Measurements from ENCODE around the gene PCK2. TPM values are rescaled to one million over a fixed set of nuclear protein-coding genes. Genes with fewer than 3 reads are reported as not detected.
A peak's percentile ranks its signal among the peaks of the same experiment; 100 is the strongest.

The PCK2 gene
- polyA plus RNA-seq, 4 donors = 197 to 870 (median 304) TPM

DNA sequence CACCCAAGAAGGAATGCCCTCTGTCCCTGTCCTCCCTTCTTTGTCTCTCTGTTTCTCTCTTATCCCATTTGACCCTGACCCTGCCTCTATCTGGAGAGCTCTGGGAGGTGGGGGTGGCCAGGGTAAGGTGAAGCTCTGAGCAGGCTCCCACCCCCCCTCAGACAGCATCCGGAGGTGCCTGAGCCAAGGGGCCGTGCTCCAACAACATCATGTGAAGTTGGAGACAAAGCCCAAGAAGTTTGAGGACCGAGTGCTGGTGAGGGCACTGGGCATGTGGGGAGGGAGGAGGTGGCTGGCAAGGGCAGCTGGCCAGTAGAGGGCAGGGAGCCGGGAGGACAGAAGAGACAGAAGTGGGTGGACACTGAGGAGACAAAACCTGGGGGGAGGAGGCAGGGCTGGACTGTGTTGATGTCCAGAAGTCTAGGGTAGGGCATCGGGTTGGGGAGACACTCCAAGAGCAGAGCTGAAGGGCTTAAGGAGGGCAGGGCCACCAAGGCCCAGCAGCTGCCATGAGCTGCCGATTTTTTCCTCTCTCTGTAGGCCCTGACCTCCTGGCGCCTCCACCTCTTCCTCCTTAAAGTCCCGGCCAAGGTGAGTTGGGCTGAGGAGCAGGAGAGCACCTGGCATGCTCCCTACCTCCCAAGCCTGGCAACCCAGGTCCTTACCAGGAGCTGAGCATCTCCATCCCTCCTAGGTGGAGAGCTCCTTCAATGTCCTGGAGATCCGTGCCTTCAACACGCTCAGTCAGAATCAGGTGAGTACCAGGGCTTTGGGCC lies 40.4 kb upstream of the PCK2 start:
- Histone ChIP-seq H3K4me1 (ENCODE audit: control insufficient read depth in 3 of 3, insufficient read depth in 2 of 3, low read depth in 1 of 3, low read length in 2 of 3) (peaks cover 0 to 19% (median 2%) of the 10 kb centered on the region in 3 donors), H3K27ac (ENCODE audit: low read depth in 1 of 3, low read length in 2 of 3) (no peak overlapping the region), H3K27me3 (ENCODE audit: control insufficient read depth in 3 of 3, insufficient read depth in 3 of 3, low read length in 3 of 3) (peaks cover 0 to 7% (median 0%) of the 10 kb centered on the region in 3 donors), H3K36me3 (ENCODE audit: control insufficient read depth in 3 of 3, insufficient read depth in 2 of 3, low read depth in 1 of 3, low read length in 3 of 3) (no peaks in the 10 kb centered on the region), H3K4me3 (ENCODE audit: low read depth in 1 of 3, low read length in 3 of 3) (no peak overlapping the region), H3K9me3 (ENCODE audit: control insufficient read depth in 2 of 2, insufficient read depth in 1 of 2, low read depth in 1 of 2, low read length in 1 of 2) (no peaks in the 10 kb centered on the region)
- FAIRE-seq = no peak
- WGBS, 3 donors = 77 to 87% (median 81%) methylated on average over 9 to 10 of the region's 10 CpGs
- DNase-seq = no peak

DNA sequence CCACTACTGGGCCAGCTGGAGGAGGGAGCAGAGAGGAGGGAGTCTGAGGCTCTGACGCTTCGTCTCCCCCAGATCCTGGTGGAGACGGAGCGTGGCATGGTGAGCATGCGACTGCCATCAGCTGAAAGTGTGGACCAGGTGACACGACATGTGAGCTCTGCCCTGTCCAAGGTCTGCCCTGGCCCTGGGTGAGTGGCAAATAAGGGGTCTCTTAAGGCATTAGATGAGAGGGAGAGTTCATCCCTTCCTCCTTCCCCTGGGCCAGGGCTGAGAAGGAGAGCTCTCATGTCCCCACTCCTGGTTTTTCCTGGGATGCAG lies 39.8 kb upstream of the PCK2 start:
- Histone ChIP-seq H3K27me3 (ENCODE audit: control insufficient read depth in 3 of 3, insufficient read depth in 3 of 3, low read length in 3 of 3) (peaks cover 0 to 7% (median 0%) of the 10 kb centered on the region in 3 donors), H3K4me1 (ENCODE audit: control insufficient read depth in 3 of 3, insufficient read depth in 2 of 3, low read depth in 1 of 3, low read length in 2 of 3) (peaks cover 0 to 24% (median 3%) of the 10 kb centered on the region in 3 donors), H3K27ac (ENCODE audit: low read depth in 1 of 3, low read length in 2 of 3) (no peak overlapping the region), H3K36me3 (ENCODE audit: control insufficient read depth in 3 of 3, insufficient read depth in 2 of 3, low read depth in 1 of 3, low read length in 3 of 3) (no peaks in the 10 kb centered on the region), H3K4me3 (ENCODE audit: low read depth in 1 of 3, low read length in 3 of 3) (no peak overlapping the region), H3K9me3 (ENCODE audit: control insufficient read depth in 2 of 2, insufficient read depth in 1 of 2, low read depth in 1 of 2, low read length in 1 of 2) (no peaks in the 10 kb centered on the region)
- FAIRE-seq = no peak
- WGBS, 3 donors = 85 to 93% (median 86%) methylated on average over 6 of the region's 6 CpGs
- DNase-seq = no peak

DNA sequence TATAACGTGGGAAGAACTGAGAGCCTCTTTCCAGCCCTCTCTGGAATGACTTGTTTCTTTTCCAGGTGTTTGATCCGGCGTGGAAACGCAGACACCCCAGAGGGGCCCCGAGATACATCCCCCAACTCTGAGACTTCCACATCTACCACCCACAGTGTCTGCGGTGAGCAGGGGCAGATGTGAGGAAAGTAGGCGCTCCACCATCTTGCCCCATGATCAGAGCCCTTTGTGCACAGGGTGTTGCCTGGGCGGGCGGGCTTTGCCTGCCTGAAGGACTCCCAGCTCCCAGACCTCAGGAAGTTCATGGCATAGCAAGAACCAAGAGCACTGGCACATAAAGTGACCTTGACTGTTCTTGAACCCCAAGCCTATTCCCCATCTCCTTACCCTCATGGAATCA lies 39.5 kb upstream of the PCK2 start:
- Histone ChIP-seq H3K4me1 (ENCODE audit: control insufficient read depth in 3 of 3, insufficient read depth in 2 of 3, low read depth in 1 of 3, low read length in 2 of 3) (peaks cover 0 to 28% (median 3%) of the 10 kb centered on the region in 3 donors), H3K36me3 (ENCODE audit: control insufficient read depth in 3 of 3, insufficient read depth in 2 of 3, low read depth in 1 of 3, low read length in 3 of 3) (no peaks in the 10 kb centered on the region), H3K4me3 (ENCODE audit: low read depth in 1 of 3, low read length in 3 of 3) (no peak overlapping the region), H3K27ac (ENCODE audit: low read depth in 1 of 3, low read length in 2 of 3) (no peak overlapping the region), H3K9me3 (ENCODE audit: control insufficient read depth in 2 of 2, insufficient read depth in 1 of 2, low read depth in 1 of 2, low read length in 1 of 2) (no peaks in the 10 kb centered on the region), H3K27me3 (ENCODE audit: control insufficient read depth in 3 of 3, insufficient read depth in 3 of 3, low read length in 3 of 3) (peaks cover 0 to 7% (median 0%) of the 10 kb centered on the region in 3 donors)
- no peak for DNase-seq
- WGBS, 3 donors = 93 to 94% (median 93%) methylated on average over 9 of the region's 9 CpGs
- FAIRE-seq = no peak

DNA sequence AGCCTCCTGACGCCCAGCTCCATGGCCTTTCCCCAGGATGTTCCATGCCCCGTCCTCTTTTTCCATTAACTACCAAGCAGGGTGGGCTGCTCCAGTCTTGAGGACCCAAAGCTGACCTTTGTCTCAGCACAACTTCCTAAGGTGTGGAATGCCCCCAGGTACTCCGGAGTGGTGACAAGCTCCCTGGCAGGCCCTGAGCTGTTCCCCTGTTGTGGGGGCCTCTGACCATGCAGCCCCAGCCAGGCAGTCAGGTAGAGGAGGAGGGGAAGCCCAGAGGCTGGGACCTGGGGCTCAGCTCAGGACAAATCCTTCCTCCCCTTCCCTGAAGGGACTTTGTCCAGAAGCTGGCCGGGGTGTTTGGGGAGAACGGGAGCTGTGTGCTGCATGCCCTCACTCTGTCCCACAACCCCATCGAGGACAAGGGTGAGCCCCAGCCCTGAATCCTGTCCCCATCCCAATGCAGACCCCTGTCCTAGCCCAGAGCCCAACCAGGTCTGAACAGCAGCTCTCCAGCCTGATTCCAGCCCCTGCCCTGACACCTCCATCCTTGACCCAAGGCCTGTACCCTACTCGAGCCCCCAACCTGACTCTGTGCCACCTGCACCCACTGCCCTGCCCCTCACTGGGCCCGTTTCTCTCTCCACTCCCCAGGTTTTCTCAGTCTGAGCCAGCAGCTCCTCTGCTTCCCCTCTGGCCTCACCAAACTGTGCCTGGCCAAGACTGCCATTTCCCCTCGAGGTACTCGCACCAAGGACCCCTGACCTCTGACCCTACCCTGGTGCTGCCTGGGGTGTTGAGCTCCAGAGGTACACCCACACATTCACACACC lies 37.9 kb upstream of the PCK2 start:
- Histone ChIP-seq H3K27ac (ENCODE audit: low read depth in 1 of 3, low read length in 2 of 3) (no peak overlapping the region), H3K27me3 (ENCODE audit: control insufficient read depth in 3 of 3, insufficient read depth in 3 of 3, low read length in 3 of 3) (peaks cover 0 to 7% (median 0%) of the 10 kb centered on the region in 3 donors), H3K4me1 (ENCODE audit: control insufficient read depth in 3 of 3, insufficient read depth in 2 of 3, low read depth in 1 of 3, low read length in 2 of 3) (peaks cover 0 to 38% (median 6%) of the 10 kb centered on the region in 3 donors), H3K9me3 (ENCODE audit: control insufficient read depth in 2 of 2, insufficient read depth in 1 of 2, low read depth in 1 of 2, low read length in 1 of 2) (no peaks in the 10 kb centered on the region), H3K36me3 (ENCODE audit: control insufficient read depth in 3 of 3, insufficient read depth in 2 of 3, low read depth in 1 of 3, low read length in 3 of 3) (peaks cover 0 to 6% (median 0%) of the 10 kb centered on the region in 3 donors), H3K4me3 (ENCODE audit: low read depth in 1 of 3, low read length in 3 of 3) (no peak overlapping the region)
- no peak for FAIRE-seq
- no peak for DNase-seq
- 56 to 72% (median 58%) methylated on average over 10 of the region's 10 CpGs for WGBS, 3 donors

DNA sequence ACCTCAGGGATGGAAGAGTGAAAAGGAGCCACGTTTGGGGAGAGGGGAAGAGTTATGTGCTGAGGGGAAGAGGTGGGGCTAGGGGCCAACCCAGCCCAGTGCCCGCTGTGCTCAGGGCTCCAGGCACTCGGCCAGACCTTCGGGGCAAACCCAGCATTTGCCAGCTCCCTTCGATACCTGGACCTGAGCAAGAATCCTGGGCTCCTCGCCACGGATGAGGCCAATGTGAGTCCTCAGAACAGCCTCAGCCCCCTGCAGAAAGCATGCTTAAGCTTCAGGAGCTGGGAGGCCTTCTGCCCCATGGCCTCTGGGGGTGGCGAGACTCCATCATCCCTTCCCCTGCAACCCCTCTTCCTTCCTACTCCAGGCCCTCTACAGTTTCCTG lies 37.3 kb upstream of the PCK2 start:
- Histone ChIP-seq H3K27me3 (ENCODE audit: control insufficient read depth in 3 of 3, insufficient read depth in 3 of 3, low read length in 3 of 3) (peaks cover 0 to 7% (median 0%) of the 10 kb centered on the region in 3 donors), H3K36me3 (ENCODE audit: control insufficient read depth in 3 of 3, insufficient read depth in 2 of 3, low read depth in 1 of 3, low read length in 3 of 3) (peaks cover 0 to 8% (median 0%) of the 10 kb centered on the region in 3 donors), H3K9me3 (ENCODE audit: control insufficient read depth in 2 of 2, insufficient read depth in 1 of 2, low read depth in 1 of 2, low read length in 1 of 2) (no peaks in the 10 kb centered on the region), H3K4me3 (ENCODE audit: low read depth in 1 of 3, low read length in 3 of 3) (no peak overlapping the region), H3K4me1 (ENCODE audit: control insufficient read depth in 3 of 3, insufficient read depth in 2 of 3, low read depth in 1 of 3, low read length in 2 of 3) (peaks cover 0 to 40% (median 6%) of the 10 kb centered on the region in 3 donors), H3K27ac (ENCODE audit: low read depth in 1 of 3, low read length in 2 of 3) (no peak overlapping the region)
- no peak for FAIRE-seq
- WGBS, 3 donors = 65 to 77% (median 70%) methylated on average over 8 of the region's 8 CpGs
- DNase-seq = no peak

DNA sequence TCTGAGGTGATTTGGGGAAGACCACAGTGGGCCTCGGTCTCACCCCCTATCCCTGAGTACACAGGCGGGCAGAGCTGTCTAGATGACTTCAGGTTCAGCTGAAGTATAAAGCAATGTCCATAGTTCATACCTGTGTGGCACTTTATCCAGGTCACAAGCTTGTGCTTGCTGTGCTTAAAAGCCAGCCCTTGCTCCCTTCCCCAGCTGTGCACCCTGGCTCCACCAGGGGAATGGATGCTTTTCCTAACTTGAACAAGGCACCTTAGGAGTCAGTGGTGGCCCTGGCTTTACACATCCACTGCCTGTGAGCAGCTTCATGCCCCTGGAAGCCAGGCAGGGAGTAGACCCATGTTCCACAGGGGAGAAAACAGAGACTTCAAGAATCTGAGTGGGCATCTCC lies 36.8 kb upstream of the PCK2 start:
- 70 to 90% (median 85%) methylated on average over 2 of the region's 2 CpGs for WGBS, 3 donors
- Histone ChIP-seq H3K4me3 (ENCODE audit: low read depth in 1 of 3, low read length in 3 of 3) (no peak overlapping the region), H3K27ac (ENCODE audit: low read depth in 1 of 3, low read length in 2 of 3) (no peak overlapping the region), H3K36me3 (ENCODE audit: control insufficient read depth in 3 of 3, insufficient read depth in 2 of 3, low read depth in 1 of 3, low read length in 3 of 3) (peaks cover 0 to 11% (median 0%) of the 10 kb centered on the region in 3 donors), H3K27me3 (ENCODE audit: control insufficient read depth in 3 of 3, insufficient read depth in 3 of 3, low read length in 3 of 3) (peaks cover 0 to 7% (median 0%) of the 10 kb centered on the region in 3 donors), H3K4me1 (ENCODE audit: control insufficient read depth in 3 of 3, insufficient read depth in 2 of 3, low read depth in 1 of 3, low read length in 2 of 3) (peaks cover 0 to 42% (median 9%) of the 10 kb centered on the region in 3 donors), H3K9me3 (ENCODE audit: control insufficient read depth in 2 of 2, insufficient read depth in 1 of 2, low read depth in 1 of 2, low read length in 1 of 2) (no peaks in the 10 kb centered on the region)
- FAIRE-seq = no peak
- no peak for DNase-seq

DNA sequence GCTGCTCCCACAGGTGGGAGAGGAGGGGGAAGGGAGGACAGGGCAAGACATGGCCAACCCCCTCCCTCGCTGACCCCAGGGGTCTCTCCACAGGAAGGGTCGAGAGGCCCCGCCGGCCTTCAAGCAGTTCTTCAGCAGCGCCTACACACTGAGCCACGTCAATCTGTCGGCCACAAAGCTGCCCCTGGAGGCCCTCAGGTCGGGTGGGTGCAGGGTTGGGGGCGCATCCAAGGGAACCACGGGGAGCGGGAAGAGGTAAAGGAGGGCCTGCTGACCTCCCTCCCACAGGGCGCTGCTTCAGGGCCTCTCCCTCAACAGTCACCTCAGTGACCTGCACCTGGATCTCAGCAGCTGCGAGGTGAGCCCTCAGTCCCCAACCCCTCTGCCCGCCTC lies 36.2 kb upstream of the PCK2 start:
- Histone ChIP-seq H3K36me3 (ENCODE audit: control insufficient read depth in 3 of 3, insufficient read depth in 2 of 3, low read depth in 1 of 3, low read length in 3 of 3) (peaks cover 0 to 11% (median 0%) of the 10 kb centered on the region in 3 donors), H3K27ac (ENCODE audit: low read depth in 1 of 3, low read length in 2 of 3) (no peak overlapping the region), H3K27me3 (ENCODE audit: control insufficient read depth in 3 of 3, insufficient read depth in 3 of 3, low read length in 3 of 3) (peaks cover 0 to 3% (median 0%) of the 10 kb centered on the region in 3 donors), H3K4me3 (ENCODE audit: low read depth in 1 of 3, low read length in 3 of 3) (no peak overlapping the region), H3K9me3 (ENCODE audit: control insufficient read depth in 2 of 2, insufficient read depth in 1 of 2, low read depth in 1 of 2, low read length in 1 of 2) (no peaks in the 10 kb centered on the region), H3K4me1 (ENCODE audit: control insufficient read depth in 3 of 3, insufficient read depth in 2 of 3, low read depth in 1 of 3, low read length in 2 of 3) (peaks cover 0 to 41% (median 11%) of the 10 kb centered on the region in 3 donors)
- 55 to 68% (median 62%) methylated on average over 14 of the region's 14 CpGs for WGBS, 3 donors
- FAIRE-seq (no peak), DNase-seq (no peak)

DNA sequence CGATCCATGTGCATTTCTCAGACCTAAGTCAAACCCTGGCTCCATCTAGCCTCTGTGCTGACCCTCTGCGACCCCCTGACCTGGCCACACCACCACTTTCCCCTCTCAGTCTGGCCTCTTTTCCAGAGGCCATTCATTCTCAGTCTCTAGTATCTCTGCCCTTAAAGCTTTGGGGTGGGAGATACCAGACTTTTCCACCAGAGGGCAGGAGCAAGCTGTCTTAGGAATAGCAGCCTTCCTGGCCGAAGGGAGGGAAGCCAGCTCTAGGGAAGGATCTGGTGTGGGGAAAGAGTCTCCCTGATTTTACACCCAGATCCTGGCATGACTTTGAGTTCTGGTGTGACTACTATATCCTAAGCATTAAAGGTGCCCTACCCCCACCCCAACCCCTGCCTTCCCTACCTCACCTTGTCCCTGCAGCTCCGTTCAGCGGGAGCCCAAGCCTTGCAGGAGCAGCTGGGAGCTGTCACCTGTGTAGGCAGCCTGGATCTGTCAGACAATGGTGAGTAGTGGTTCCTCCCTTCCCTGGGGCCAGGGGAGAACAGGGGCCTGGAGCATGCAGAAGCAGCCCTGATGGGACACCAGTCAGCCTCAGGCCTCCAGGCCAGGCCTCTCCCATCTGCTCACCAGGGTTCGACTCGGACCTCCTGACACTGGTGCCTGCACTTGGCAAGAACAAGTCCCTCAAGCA lies 35.7 kb upstream of the PCK2 start:
- peak; percentile 88 to 91 for DNase-seq
- Histone ChIP-seq H3K27ac (ENCODE audit: low read depth in 1 of 3, low read length in 2 of 3) (peak overlapping the region in 1 of 3 donors; percentile 2), H3K4me1 (ENCODE audit: control insufficient read depth in 3 of 3, insufficient read depth in 2 of 3, low read depth in 1 of 3, low read length in 2 of 3) (peaks cover 0 to 45% (median 16%) of the 10 kb centered on the region in 3 donors), H3K27me3 (ENCODE audit: control insufficient read depth in 3 of 3, insufficient read depth in 3 of 3, low read length in 3 of 3) (no peaks in the 10 kb centered on the region), H3K9me3 (ENCODE audit: control insufficient read depth in 2 of 2, insufficient read depth in 1 of 2, low read depth in 1 of 2, low read length in 1 of 2) (no peaks in the 10 kb centered on the region), H3K36me3 (ENCODE audit: control insufficient read depth in 3 of 3, insufficient read depth in 2 of 3, low read depth in 1 of 3, low read length in 3 of 3) (peaks cover 0 to 11% (median 0%) of the 10 kb centered on the region in 3 donors), H3K4me3 (ENCODE audit: low read depth in 1 of 3, low read length in 3 of 3) (no peak overlapping the region)
- FAIRE-seq = no peak
- 30 to 55% (median 42%) methylated on average over 7 of the region's 7 CpGs for WGBS, 3 donors
